ENCODE results near the gene SNAI3. TPM values are rescaled to one million over a fixed set of nuclear protein-coding genes. Genes with fewer than 3 reads are reported as not detected.
A peak's percentile ranks its signal among the peaks of the same experiment; 100 is the strongest.

The SNAI3 gene
- total RNA-seq, 4 donors from 2014 or later, result 0.40 to 0.44 TPM; not detected in 2

DNA sequence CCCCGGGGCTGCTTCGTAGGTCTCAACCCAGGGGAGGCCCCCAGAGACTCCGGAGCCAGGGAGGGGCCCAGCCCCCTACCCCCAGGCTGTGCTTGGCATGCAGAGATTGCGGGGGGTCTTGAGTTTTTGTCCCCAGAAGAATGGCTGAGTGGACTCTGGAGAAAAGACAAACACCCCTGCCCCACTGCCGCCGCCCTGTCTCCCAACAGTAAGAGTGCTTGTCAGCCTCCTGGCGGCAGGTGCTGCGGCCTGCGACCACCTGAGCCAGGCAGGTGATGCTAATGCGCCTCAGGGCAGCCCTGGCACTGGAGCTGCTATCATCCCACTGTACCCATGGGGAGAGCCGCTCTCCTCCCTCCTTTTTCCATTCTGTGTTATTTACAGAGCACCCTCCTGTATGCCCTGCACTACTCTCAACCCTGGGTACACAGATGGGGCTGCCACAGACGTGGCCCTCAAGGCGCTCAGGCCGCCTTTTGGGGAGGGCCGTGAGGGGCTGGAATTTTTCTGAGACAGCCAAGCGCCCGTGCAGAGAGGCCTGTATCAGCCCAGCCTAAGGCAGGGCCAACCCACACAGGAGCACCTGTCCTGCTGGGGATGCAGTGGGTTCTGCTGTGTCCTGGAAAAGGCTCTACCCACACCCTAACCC, 50.5 kb downstream of the SNAI3 start:
- H3K4me1 ChIP-seq, result peaks cover 18% of the 10 kb centered on the region
- no peak overlapping the region for H3K4me3 ChIP-seq
- H3K27ac ChIP-seq, result no peak overlapping the region
- WGBS, result 81% methylated on average over 15 of the region's 17 CpGs
- DNase-seq (ENCODE audit: low spot score in 2 of 2), result no peak
- TF ChIP-seq EP300 (IDR thresholded peaks at IDR 0.05) (no peak), POLR2A (IDR thresholded peaks at IDR 0.05) (no peak), POLR2AphosphoS5 (IDR thresholded peaks at IDR 0.05) (no peak)
- TF ChIP-seq, protein P1, sequence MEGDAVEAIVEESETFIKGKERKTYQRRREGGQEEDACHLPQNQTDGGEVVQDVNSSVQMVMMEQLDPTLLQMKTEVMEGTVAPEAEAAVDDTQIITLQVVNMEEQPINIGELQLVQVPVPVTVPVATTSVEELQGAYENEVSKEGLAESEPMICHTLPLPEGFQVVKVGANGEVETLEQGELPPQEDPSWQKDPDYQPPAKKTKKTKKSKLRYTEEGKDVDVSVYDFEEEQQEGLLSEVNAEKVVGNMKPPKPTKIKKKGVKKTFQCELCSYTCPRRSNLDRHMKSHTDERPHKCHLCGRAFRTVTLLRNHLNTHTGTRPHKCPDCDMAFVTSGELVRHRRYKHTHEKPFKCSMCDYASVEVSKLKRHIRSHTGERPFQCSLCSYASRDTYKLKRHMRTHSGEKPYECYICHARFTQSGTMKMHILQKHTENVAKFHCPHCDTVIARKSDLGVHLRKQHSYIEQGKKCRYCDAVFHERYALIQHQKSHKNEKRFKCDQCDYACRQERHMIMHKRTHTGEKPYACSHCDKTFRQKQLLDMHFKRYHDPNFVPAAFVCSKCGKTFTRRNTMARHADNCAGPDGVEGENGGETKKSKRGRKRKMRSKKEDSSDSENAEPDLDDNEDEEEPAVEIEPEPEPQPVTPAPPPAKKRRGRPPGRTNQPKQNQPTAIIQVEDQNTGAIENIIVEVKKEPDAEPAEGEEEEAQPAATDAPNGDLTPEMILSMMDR (IDR thresholded peaks at IDR 0.05), result no peak
- H3K9me3 ChIP-seq, result no peaks in the 10 kb centered on the region
- peaks cover 70% of the 10 kb centered on the region for H3K27me3 ChIP-seq
- H3K36me3 ChIP-seq, result peaks cover 23% of the 10 kb centered on the region

DNA sequence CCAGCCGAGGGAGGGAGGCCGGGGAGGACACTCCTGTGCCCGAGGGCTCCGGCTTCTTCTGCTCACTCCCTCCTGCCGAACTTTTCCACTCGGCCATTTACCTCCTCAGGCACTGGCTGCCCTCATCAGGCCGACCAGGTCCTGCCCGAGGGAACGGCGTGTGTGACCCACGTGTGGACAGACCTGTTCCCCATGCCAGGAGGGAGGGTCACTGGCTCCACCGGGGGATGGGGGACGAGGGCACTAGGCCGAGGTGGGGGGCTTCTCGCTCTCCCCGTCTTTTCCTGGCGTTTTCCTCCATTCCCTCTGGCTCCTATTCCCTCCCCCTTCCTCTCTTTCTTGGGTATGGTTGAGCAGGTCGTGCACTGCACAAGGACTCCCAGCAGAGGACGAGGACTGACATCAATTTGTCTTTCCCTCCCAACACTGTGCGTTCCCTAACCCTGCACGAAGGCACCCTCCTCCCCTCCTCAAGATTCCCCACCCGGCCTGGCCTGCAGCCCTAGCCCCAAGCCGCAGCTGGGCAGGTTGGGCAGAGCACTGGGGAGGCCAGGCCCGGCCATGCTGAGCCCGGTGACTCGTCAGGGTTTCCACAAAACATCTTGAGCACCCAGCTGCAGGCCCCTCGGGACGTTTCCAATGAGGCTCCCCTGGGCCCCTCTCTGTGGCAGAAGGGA, 51.2 kb downstream of the SNAI3 start:
- H3K27ac ChIP-seq, result no peak overlapping the region
- H3K36me3 ChIP-seq, result peaks cover 30% of the 10 kb centered on the region
- 34% methylated on average over 26 of the region's 28 CpGs for WGBS
- H3K9me3 ChIP-seq, result no peaks in the 10 kb centered on the region
- peaks cover 18% of the 10 kb centered on the region for H3K4me1 ChIP-seq
- no peak for DNase-seq (ENCODE audit: low spot score in 2 of 2)
- no peak for TF ChIP-seq POLR2A (IDR thresholded peaks at IDR 0.05)
- TF ChIP-seq, protein P1 (IDR thresholded peaks at IDR 0.05), result no peak
- no peak for TF ChIP-seq EP300 (IDR thresholded peaks at IDR 0.05)
- no peak for TF ChIP-seq POLR2AphosphoS5 (IDR thresholded peaks at IDR 0.05)
- peak overlapping the region; percentile 50 for H3K4me3 ChIP-seq
- peaks cover 63% of the 10 kb centered on the region for H3K27me3 ChIP-seq

DNA sequence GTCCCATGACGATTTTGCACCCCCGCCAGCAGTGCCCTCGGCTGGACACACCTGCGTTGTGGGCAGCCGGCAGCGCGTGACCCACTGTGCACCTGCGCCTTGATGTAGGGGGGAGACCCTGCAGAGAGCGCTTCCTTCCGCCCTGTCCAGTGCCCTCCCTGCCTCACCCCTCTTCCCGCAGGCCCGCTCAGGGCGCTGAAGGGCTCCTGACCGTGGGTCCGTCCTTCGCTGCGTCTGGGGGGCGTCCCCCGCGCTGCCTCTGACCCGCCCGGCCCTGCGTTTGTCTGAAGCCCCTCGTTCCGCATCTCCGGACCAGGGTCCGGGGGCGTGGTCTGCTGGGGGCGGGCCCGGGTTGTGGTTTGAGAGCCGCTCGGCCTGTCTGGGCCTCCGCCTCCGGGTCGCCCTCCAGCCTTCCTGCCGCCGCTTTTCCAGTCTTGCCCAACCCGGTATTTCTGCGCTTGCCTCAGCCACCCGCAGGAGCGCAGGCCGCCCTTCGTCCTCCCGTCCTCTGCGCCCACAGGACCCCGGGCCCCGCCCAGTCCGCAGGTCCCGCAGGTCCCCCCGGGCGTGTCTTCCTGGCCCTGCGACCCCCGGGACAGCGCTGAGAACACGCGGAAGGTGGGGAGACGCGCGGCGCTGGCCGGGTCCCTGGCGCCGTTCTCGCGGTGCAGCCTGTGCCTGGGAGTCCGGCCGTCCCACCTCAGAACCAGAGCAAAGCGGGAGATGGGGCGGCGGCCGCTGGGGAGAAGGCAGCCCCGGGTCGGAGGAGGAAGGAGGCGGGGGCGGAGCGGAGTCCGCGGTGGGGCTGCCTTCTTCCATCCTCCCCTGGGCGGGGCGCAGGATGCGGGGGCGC, 51.9 kb downstream of the SNAI3 start:
- DNase-seq (ENCODE audit: low spot score in 2 of 2), result no peak
- 10% methylated on average over 17 of the region's 82 CpGs for WGBS
- Histone ChIP-seq H3K27me3 (peaks cover 55% of the 10 kb centered on the region), H3K36me3 (peaks cover 37% of the 10 kb centered on the region), H3K4me3 (peak overlapping the region; percentile 50), H3K27ac (no peak overlapping the region), H3K4me1 (peaks cover 18% of the 10 kb centered on the region), H3K9me3 (no peaks in the 10 kb centered on the region)
- TF ChIP-seq, protein P1 (IDR thresholded peaks at IDR 0.05), result no peak
- no peak for TF ChIP-seq EP300 (IDR thresholded peaks at IDR 0.05)
- TF ChIP-seq POLR2AphosphoS5 (IDR thresholded peaks at IDR 0.05), result no peak
- TF ChIP-seq POLR2A (IDR thresholded peaks at IDR 0.05), result no peak

DNA sequence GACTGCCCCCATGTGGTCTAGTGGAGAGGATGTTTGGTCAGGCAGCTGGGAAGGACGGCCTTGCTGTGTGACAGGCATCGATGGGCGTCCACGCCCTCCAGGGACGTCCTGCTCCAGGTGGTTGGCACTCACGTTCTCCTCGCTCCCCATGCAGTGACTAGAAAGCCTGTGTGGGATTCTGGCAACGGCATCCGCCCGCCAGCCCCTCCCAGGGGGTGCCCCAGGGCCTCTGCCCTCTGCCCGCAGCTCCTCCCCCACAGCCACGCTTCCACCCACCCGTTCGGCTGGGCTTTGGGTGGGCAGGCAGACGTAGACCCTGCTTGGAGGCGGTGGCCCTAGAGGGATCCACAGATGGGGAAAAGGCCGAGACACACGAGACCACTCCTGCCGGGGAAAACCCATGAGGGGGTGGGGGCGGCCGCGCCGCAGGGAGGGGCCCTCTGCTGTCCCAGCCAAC, 52.6 kb downstream of the SNAI3 start:
- H3K4me1 ChIP-seq, result peaks cover 18% of the 10 kb centered on the region
- DNase-seq (ENCODE audit: low spot score in 2 of 2), result no peak
- H3K27ac ChIP-seq, result no peak overlapping the region
- peaks cover 42% of the 10 kb centered on the region for H3K36me3 ChIP-seq
- no peaks in the 10 kb centered on the region for H3K9me3 ChIP-seq
- TF ChIP-seq EP300 (IDR thresholded peaks at IDR 0.05) (no peak), POLR2AphosphoS5 (IDR thresholded peaks at IDR 0.05) (no peak), POLR2A (IDR thresholded peaks at IDR 0.05) (no peak)
- TF ChIP-seq, protein P1 (IDR thresholded peaks at IDR 0.05), result no peak
- WGBS, result 14% methylated on average over 1 of the region's 23 CpGs
- H3K27me3 ChIP-seq, result peaks cover 49% of the 10 kb centered on the region
- H3K4me3 ChIP-seq, result peak overlapping the region; percentile 50

DNA sequence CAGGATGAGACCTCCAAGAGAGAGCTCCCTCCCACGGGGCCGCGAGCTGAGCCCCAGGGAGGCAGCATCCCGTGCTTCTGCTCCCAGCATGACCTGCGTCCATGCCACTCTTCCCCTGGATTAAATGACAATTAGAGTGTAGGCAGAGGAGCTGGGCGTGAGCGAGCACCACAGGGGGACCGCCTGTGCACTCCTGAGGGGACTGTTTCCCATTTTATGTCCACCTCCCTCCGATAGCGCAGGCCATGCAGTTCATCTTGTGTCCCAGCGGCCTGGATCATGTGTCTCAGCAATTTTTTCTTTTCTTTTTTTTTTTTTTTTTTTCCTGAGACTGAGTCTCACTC, 53.7 kb downstream of the SNAI3 start:
- Histone ChIP-seq H3K27me3 (peaks cover 37% of the 10 kb centered on the region), H3K4me3 (no peak overlapping the region), H3K4me1 (peaks cover 18% of the 10 kb centered on the region), H3K27ac (no peak overlapping the region), H3K9me3 (no peaks in the 10 kb centered on the region), H3K36me3 (peaks cover 54% of the 10 kb centered on the region)
- TF ChIP-seq POLR2A (IDR thresholded peaks at IDR 0.05) (no peak), EP300 (IDR thresholded peaks at IDR 0.05) (no peak), POLR2AphosphoS5 (IDR thresholded peaks at IDR 0.05) (no peak)
- TF ChIP-seq, protein P1 (IDR thresholded peaks at IDR 0.05), result no peak
- WGBS, result 91% methylated on average over 11 of the region's 11 CpGs
- no peak for DNase-seq (ENCODE audit: low spot score in 2 of 2)
